Thyroid gland (tissue), 4 donors: ENCODE data around the gene SYNPO. TPM values are rescaled to one million over a fixed set of nuclear protein-coding genes. Genes with fewer than 3 reads are reported as not detected.

Experiments used
- DNase-seq, 2 donors: peaks; one replicate each; pipeline ENCODE4 v3.0.0-alpha.2; 2019
- H3K27ac ChIP-seq, 3 donors: fragments of 200-600 bp; sonication (generic); 1 replicate in 2 of 3; 2 replicates in 1 of 3; pipeline ENCODE4 v1.5.1; 2016 to 2019; ENCODE audit warnings: mild to moderate bottlenecking in 1 of 3, moderate library complexity in 1 of 3
- H3K27me3 ChIP-seq: fragments of 200-600 bp; sonication (generic); one replicate; pipeline ENCODE4 v1.5.1; 2019
- H3K36me3 ChIP-seq, 2 donors: fragments of 200-600 bp; sonication (generic); one replicate each; pipeline ENCODE4 v1.5.1; 2016 to 2019
- H3K4me1 ChIP-seq, 2 donors: fragments of 200-600 bp; sonication (generic); one replicate each; pipeline ENCODE4 v1.5.1; 2017 to 2019
- H3K4me3 ChIP-seq, 3 donors: fragments of 200-600 bp; sonication (generic); replicated peaks in 1 of 3; 1 replicate in 2 of 3; 2 replicates in 1 of 3; pipeline ENCODE4 v1.5.1; 2016; ENCODE audit warnings: mild to moderate bottlenecking in 1 of 3
- H3K9me3 ChIP-seq: fragments of 200-600 bp; sonication (generic); one replicate; pipeline ENCODE4 v1.5.1; 2017
- CTCF ChIP-seq, 6 experiments: fragments of 200-600 bp in 3 of 6; fragments of 450-650 bp in 3 of 6; sonication (generic) in 3 of 6; IDR thresholded peaks; one replicate each; pipeline ENCODE4 v1.5.1; 2016 to 2019; ENCODE audit warnings: antibody characterized with exemption in 6 of 6, mild to moderate bottlenecking in 2 of 6, inconsistent platforms in 1 of 6, moderate library complexity in 1 of 6
- POLR2A ChIP-seq, 2 donors: fragments of 450-650 bp; IDR thresholded peaks; one replicate each; pipeline ENCODE4 v1.6.1; 2017; ENCODE audit warnings: antibody characterized with exemption in 2 of 2, mild to moderate bottlenecking in 2 of 2, moderate library complexity in 1 of 2
- WGBS, 2 donors: methylation state at CpG; one replicate each; pipeline ENCODE4 v1.1.5; 2017; 5-methylcytosine and 5-hydroxymethylcytosine counted together
- intact Hi-C: fragments of 100-400 bp; cut with DNase I; formaldehyde crosslinking; loops from one replicate; pipeline ENCODE4 v1.15.1; 2023
- total RNA-seq, 4 donors: library from RNA; depleted of rRNA; stranded (reverse); fragments of >200 nt; gene quantifications; one replicate each; pipeline ENCODE4 v1.2.3, GENCODE V29; 2016

The SYNPO gene
- total RNA-seq, 4 donors from 2014 or later = 8.8 to 19.3 (median 14.1) TPM

GRCh38 chr5:150603491-150603890 is 37.0 kb upstream of the SYNPO start:
- Histone ChIP-seq H3K36me3 (no peaks in the 10 kb centered on the region), H3K4me1 (peaks cover 0 to 16% of the 10 kb centered on the region in 2 donors), H3K9me3 (no peaks in the 10 kb centered on the region), H3K27me3 (no peaks in the 10 kb centered on the region), H3K4me3 (no peak overlapping the region), H3K27ac (no peak overlapping the region)
- intact Hi-C loops = no loop called here
- TF ChIP-seq CTCF (IDR thresholded peaks at IDR 0.05) = no peak
- no peak for TF ChIP-seq POLR2A (IDR thresholded peaks at IDR 0.05)
- no peak for DNase-seq
- 88 to 94% methylated on average over 3 of the region's 3 CpGs for WGBS, 2 donors

GRCh38 chr5:150604010-150604409 is 36.5 kb upstream of the SYNPO start:
- DNase-seq = no peak
- H3K9me3 ChIP-seq = no peaks in the 10 kb centered on the region
- TF ChIP-seq POLR2A (IDR thresholded peaks at IDR 0.05) = no peak
- no peak for TF ChIP-seq CTCF (IDR thresholded peaks at IDR 0.05)
- no peaks in the 10 kb centered on the region for H3K36me3 ChIP-seq
- peaks cover 0 to 16% of the 10 kb centered on the region in 2 donors for H3K4me1 ChIP-seq
- H3K27me3 ChIP-seq = no peaks in the 10 kb centered on the region
- no peak overlapping the region for H3K27ac ChIP-seq
- H3K4me3 ChIP-seq = no peak overlapping the region
- 93 to 98% methylated on average over 4 of the region's 4 CpGs for WGBS, 2 donors
- intact Hi-C loops = no loop called here

GRCh38 chr5:150604894-150605440 is 35.5 kb upstream of the SYNPO start:
- intact Hi-C loops = no loop called here
- Histone ChIP-seq H3K27ac (no peak overlapping the region), H3K27me3 (no peaks in the 10 kb centered on the region), H3K36me3 (no peaks in the 10 kb centered on the region), H3K4me3 (no peak overlapping the region), H3K9me3 (no peaks in the 10 kb centered on the region), H3K4me1 (peaks cover 0 to 11% of the 10 kb centered on the region in 2 donors)
- WGBS, 2 donors = 91 to 98% methylated on average over 6 of the region's 6 CpGs
- DNase-seq = no peak
- TF ChIP-seq CTCF (IDR thresholded peaks at IDR 0.05) = no peak
- TF ChIP-seq POLR2A (IDR thresholded peaks at IDR 0.05) = no peak

GRCh38 chr5:150605546-150605945 is 34.9 kb upstream of the SYNPO start:
- DNase-seq = no peak

More at GRCh38 chr5:150605546-150605945, 34.9 kb upstream of the SYNPO start:
- H3K36me3 ChIP-seq = no peaks in the 10 kb centered on the region
- no peaks in the 10 kb centered on the region for H3K9me3 ChIP-seq
- intact Hi-C loops = no loop called here
- H3K27me3 ChIP-seq = no peaks in the 10 kb centered on the region
- TF ChIP-seq POLR2A (IDR thresholded peaks at IDR 0.05) (no peak), CTCF (IDR thresholded peaks at IDR 0.05) (no peak)
- WGBS, 2 donors = 75 to 76% methylated on average over 6 of the region's 6 CpGs
- no peak overlapping the region for H3K27ac ChIP-seq
- H3K4me3 ChIP-seq = no peak overlapping the region
- peaks cover 0 to 9% of the 10 kb centered on the region in 2 donors for H3K4me1 ChIP-seq
